OCI-LY1 (cell line): ENCODE data around the gene MAD1L1.

Experiments used
- H2AFZ ChIP-seq: fragments of 200-600 bp; sonication (generic), shearing (Covaris generic); 2 replicates; pipeline ENCODE4 v1.6.0; 2014; ENCODE audit warnings: antibody characterized with exemption, mild to moderate bottlenecking, low read length
- H3F3A ChIP-seq: fragments of 200-600 bp; sonication (generic), shearing (Covaris generic); 2 replicates; pipeline ENCODE4 v1.6.0; 2014; ENCODE audit warnings: mild to moderate bottlenecking, antibody characterized with exemption, low read length, moderate library complexity; ENCODE audit not compliant: insufficient read depth
- H3K27ac ChIP-seq: fragments of 200-600 bp; sonication (generic); 2 replicates; pipeline ENCODE4 v1.5.1; 2014; ENCODE audit warnings: low read length, mixed run types, mild to moderate bottlenecking, low read depth; ENCODE audit not compliant: poor library complexity, severe bottlenecking
- H3K27me3 ChIP-seq: fragments of 200-600 bp; sonication (generic); 2 replicates; pipeline ENCODE4 v1.6.0; 2014; ENCODE audit warnings: antibody characterized with exemption, mild to moderate bottlenecking, low read length, moderate library complexity; ENCODE audit not compliant: insufficient read depth
- H3K36me3 ChIP-seq: fragments of 200-600 bp; sonication (generic); 2 replicates; pipeline ENCODE4 v1.6.1; 2014; ENCODE audit warnings: mild to moderate bottlenecking, antibody characterized with exemption, low read length, moderate library complexity, mixed read lengths; ENCODE audit not compliant: insufficient read depth
- H3K4me1 ChIP-seq: fragments of 200-600 bp; sonication (generic); 2 replicates; pipeline ENCODE4 v1.5.1; 2014; ENCODE audit warnings: mild to moderate bottlenecking, low read length, moderate library complexity; ENCODE audit not compliant: insufficient read depth, severe bottlenecking
- H3K4me2 ChIP-seq: fragments of 200-600 bp; sonication (generic), shearing (Covaris generic); 2 replicates; pipeline ENCODE4 v1.6.1; 2014; ENCODE audit warnings: low read length
- H3K4me3 ChIP-seq: fragments of 200-600 bp; sonication (generic); 2 replicates; pipeline ENCODE4 v1.5.1; 2014; ENCODE audit warnings: low read length, low read depth, mild to moderate bottlenecking, mixed read lengths; ENCODE audit not compliant: poor library complexity, severe bottlenecking
- H3K79me2 ChIP-seq: fragments of 200-600 bp; shearing (Covaris generic); 2 replicates; pipeline ENCODE4 v1.6.1; 2016; ENCODE audit warnings: mixed run types, low read length, mixed read lengths; ENCODE audit not compliant: insufficient read depth
- H3K9ac ChIP-seq: fragments of 200-600 bp; sonication (generic), shearing (Covaris generic); 2 replicates; pipeline ENCODE4 v1.6.1; 2014; ENCODE audit warnings: mild to moderate bottlenecking, low read length, mixed read lengths
- H3K9me2 ChIP-seq: fragments of 200-600 bp; sonication (generic), shearing (Covaris generic); 2 replicates; pipeline ENCODE4 v1.6.1; 2014; ENCODE audit warnings: low read depth, mild to moderate bottlenecking, low read length, mixed read lengths
- H3K9me3 ChIP-seq: fragments of 200-600 bp; shearing (Covaris generic); 2 replicates; pipeline ENCODE4 v1.6.1; 2014; ENCODE audit warnings: low read length, mixed read lengths
- H4K20me1 ChIP-seq: fragments of 200-600 bp; sonication (generic), shearing (Covaris generic); 2 replicates; pipeline ENCODE4 v1.6.0; 2016; ENCODE audit warnings: mild to moderate bottlenecking, low read length; ENCODE audit not compliant: insufficient read depth
- CTCF ChIP-seq: fragments of 200-600 bp; sonication (generic), shearing (Covaris generic); IDR thresholded peaks from 2 replicates; pipeline ENCODE4 v1.5.1; 2017; ENCODE audit warnings: mild to moderate bottlenecking, antibody characterized with exemption, low read length, moderate library complexity, mixed read lengths
- EZH2 ChIP-seq: fragments of 200-600 bp; sonication (generic), shearing (Covaris generic); IDR thresholded peaks from 2 replicates; pipeline ENCODE4 v1.8.0; 2017; ENCODE audit warnings: borderline replicate concordance, mixed run types, mild to moderate bottlenecking, antibody characterized with exemption, low read length, moderate library complexity, mixed read lengths

Gene MAD1L1

GRCh38 chr7:1966631-1967200, 266.0 kb downstream of the MAD1L1 start:
- no peak overlapping the region; the same call in 1 of the 2 replicates for H3K9ac ChIP-seq
- TF ChIP-seq CTCF (no peak), EZH2 (no peak)
- H3K4me3 ChIP-seq: no peak overlapping the region
- no peaks in the 10 kb centered on the region for H3K9me2 ChIP-seq
- no peaks in the 10 kb centered on the region for H4K20me1 ChIP-seq
- no peaks in the 10 kb centered on the region for H3K27me3 ChIP-seq
- H3K4me1 ChIP-seq: peaks cover 30% of the 10 kb centered on the region
- no peaks in the 10 kb centered on the region for H3K79me2 ChIP-seq
- H3K4me2 ChIP-seq: no peak overlapping the region
- H3K36me3 ChIP-seq: peaks cover 36% of the 10 kb centered on the region
- H2AFZ ChIP-seq: no peak overlapping the region
- peaks cover 4% of the 10 kb centered on the region; the same call in 1 of the 2 replicates for H3K9me3 ChIP-seq
- no peaks in the 10 kb centered on the region for H3F3A ChIP-seq
- H3K27ac ChIP-seq: peak overlapping the region; percentile 84

GRCh38 chr7:1965579-1966294, 267.0 kb downstream of the MAD1L1 start:
- H4K20me1 ChIP-seq: no peaks in the 10 kb centered on the region
- peaks cover 30% of the 10 kb centered on the region for H3K4me1 ChIP-seq
- peaks cover 40% of the 10 kb centered on the region for H3K36me3 ChIP-seq
- H3K4me3 ChIP-seq: no peak overlapping the region
- peaks cover 7% of the 10 kb centered on the region for H3K9me3 ChIP-seq
- no peaks in the 10 kb centered on the region for H3K27me3 ChIP-seq
- H3K4me2 ChIP-seq: no peak overlapping the region
- TF ChIP-seq EZH2 (no peak), CTCF (no peak)
- no peaks in the 10 kb centered on the region for H3K79me2 ChIP-seq
- H2AFZ ChIP-seq: no peak overlapping the region
- H3K27ac ChIP-seq: no peak overlapping the region
- no peaks in the 10 kb centered on the region for H3K9me2 ChIP-seq
- H3K9ac ChIP-seq: no peak overlapping the region
- H3F3A ChIP-seq: no peaks in the 10 kb centered on the region

- no peak overlapping the region for H3K27ac ChIP-seq
- no peaks in the 10 kb centered on the region for H3F3A ChIP-seq
- H3K9me2 ChIP-seq: no peaks in the 10 kb centered on the region
- no peak overlapping the region for H3K4me3 ChIP-seq
- H3K36me3 ChIP-seq: peaks cover 43% of the 10 kb centered on the region
- H3K27me3 ChIP-seq: no peaks in the 10 kb centered on the region
- H3K9ac ChIP-seq: no peak overlapping the region
- no peaks in the 10 kb centered on the region for H4K20me1 ChIP-seq
- H3K4me1 ChIP-seq: peaks cover 30% of the 10 kb centered on the region
- no peak overlapping the region for H2AFZ ChIP-seq
- H3K4me2 ChIP-seq: no peak overlapping the region
- TF ChIP-seq EZH2 (no peak), CTCF (no peak)
- H3K79me2 ChIP-seq: no peaks in the 10 kb centered on the region
- H3K9me3 ChIP-seq: peaks cover 7% of the 10 kb centered on the region
Measured at GRCh38 chr7:1964913-1965578, 267.7 kb downstream of the MAD1L1 start.
